GM18517 (cell line): Measurements from ENCODE around the gene CERS3.

Source experiments
- ATAC-seq: cut with Tn5 transposase; IDR thresholded peaks from one replicate; pipeline ENCODE4 v1.9.1; 2021; ENCODE audit warnings: mild to moderate bottlenecking, moderate library complexity; ENCODE audit not compliant: unreplicated experiment

The CERS3 gene

GRCh38 chr15:100531204-100531603, 2.5 kb upstream of the CERS3 start:
- no peak for ATAC-seq

GRCh38 chr15:100529556-100529955, 806 bp upstream of the CERS3 start:
- ATAC-seq = no peak

DNA sequence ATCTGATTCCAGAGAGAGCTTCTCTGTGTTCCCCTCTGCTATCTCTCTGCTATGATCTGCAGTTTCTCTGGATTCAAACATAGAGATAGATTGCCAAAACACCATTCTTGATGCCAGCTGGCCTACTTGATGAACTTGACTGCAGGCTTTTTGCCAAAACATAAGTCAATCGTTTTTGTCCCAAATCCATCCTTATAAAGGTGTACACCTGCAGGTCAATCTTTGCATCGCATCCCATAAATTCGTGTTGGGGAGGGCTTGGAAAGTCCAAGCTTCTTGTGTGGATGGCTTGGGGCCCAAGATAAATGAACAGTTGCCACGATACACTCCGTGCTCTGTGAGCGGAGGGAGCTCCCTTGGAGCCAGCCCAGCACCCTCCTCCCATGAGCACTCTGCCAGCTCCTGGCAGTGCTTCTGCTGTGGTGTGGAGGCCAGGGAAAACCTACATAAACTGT, 2.7 kb downstream of the CERS3 start:
- no peak for ATAC-seq

GRCh38 chr15:100525436-100525835, 3.3 kb downstream of the CERS3 start:
- no peak for ATAC-seq

DNA sequence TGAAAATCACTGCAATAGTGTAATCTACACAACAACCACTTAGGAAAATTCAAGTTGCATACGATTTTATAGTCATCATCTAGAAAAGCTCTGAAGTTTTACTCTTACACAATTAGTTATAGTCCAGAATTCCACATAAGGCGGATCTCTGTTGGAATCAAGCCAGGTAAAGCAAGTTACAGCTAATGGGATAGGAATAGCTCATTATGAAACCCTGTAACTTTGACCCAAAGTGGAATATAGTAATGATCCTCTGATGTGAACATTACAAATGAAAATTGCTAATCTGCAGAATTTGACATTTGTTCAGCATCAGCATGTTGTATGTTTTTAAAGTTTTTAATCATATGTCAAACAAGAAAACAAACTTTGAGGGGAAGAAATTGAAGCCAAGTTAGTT, 4.4 kb downstream of the CERS3 start:
- no peak for ATAC-seq

DNA sequence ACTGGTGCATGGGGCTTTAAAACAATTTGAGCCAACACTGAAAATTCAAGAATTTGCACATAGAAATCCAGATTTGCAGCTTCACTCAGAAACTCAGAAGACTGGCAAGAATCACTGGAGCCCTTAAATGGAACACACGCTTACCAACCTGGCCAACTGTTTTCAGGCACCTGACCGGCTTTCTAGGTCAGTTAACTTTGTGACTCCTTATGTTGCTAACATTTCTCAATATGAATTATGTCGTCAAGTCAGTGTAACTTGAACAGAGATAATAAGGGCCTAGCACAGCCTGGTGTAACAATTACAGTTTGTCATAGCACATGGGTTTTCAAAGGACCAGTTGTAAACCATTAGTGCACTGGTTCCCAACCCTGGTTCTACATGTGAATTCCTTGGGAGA, 6.8 kb downstream of the CERS3 start:
- ATAC-seq = no peak

DNA sequence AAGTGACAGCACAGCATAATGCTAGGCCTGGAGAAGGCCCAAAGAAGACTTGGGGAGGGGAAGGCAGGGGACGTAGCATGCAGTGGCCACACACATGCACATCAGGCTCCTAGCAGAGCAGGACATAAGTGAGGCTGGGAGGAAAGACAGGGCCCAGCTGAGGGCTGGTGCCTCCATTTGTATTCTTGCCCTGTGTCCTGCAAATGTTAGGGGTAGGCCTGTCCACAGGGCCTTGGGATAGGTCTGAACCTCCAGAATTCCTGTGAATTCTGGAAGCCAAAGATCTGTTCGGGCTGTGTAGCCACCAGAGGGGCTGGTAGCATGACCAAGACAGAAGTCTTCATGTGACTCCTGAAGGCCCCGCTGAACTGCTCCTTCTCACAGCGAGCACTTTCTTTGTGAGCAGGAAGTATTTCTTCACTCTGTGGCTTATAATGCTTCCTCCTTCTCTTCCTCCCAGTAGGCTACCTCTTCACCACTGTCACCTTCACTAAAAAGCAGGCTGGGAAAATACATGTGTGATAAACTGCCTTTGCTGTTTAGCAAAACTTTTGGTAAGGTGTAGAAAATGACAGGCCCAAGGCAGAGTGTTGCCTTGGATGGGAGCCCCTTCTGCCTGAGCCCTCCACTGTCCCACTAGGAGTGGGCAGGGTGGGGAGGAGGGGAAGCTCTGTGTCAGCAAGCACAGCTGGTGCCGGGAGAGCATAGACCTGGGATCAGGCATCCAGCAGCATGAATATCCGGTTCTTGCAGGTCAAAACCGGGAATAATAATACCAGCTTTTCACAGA, 8.4 kb downstream of the CERS3 start:
- no peak for ATAC-seq

DNA sequence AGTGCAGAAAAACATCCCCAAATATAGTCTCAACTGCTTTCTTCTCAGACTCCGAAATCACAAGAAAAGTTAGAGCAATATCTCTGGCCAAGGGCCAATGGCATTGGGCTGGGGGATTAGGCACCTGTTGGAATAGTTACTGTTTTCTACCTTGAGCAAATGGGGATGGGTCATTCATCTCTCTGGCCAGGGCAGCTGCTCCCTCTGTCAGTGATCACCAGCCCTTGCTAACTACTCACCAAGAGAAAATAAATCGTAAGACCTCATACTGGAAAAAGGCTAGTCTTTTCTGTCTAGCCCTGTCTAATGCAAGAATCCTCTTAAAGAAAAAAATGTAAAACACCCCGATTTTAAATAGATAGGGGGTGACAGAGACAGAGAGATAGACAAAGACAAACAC, 10.9 kb downstream of the CERS3 start:
- no peak for ATAC-seq

DNA sequence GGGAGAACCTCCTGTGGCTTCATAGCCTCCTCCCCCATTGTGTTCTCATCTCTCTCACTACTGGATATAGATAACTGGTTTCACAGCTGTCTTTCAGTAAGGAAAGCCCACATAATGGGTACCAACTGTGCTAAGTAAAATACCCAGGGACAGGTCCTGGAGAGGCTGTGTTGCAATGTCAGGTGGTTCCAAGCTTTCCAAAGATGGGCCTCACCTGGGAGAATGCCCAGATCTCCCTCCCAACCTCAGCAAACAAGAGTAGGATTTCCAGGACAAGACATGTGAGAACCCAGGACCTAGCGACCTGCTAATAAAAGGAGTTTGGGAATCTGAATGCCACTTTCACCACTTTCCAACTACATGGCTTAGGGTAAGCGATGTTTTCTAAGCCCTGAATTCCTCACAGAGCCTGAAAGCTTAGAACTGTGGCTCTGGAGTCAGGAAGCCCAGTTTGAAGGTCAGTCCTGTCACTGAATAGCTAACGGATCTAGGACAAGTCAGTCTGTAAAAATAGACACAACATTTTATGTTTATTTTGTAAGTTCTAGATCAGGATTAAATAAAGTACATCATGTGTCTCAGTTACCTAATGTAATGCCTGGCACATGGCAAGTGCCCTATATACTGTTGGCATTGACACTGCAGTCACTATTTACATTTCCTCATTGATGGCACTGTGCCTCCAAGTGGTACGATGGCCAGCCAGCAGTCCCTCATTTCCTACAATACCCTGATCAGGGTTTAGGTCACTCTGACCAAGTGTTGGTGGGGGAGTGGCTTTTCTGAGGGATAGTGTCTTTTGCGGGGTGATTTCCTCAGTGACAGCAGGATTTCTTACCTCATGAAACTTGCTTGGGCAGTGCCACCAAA, 11.9 kb downstream of the CERS3 start:
- ATAC-seq = no peak

GRCh38 chr15:100515758-100516157, 13.0 kb downstream of the CERS3 start:
- ATAC-seq = no peak

- ATAC-seq = no peak
Measured at GRCh38 chr15:100508641-100509300, 20.0 kb downstream of the CERS3 start.

DNA sequence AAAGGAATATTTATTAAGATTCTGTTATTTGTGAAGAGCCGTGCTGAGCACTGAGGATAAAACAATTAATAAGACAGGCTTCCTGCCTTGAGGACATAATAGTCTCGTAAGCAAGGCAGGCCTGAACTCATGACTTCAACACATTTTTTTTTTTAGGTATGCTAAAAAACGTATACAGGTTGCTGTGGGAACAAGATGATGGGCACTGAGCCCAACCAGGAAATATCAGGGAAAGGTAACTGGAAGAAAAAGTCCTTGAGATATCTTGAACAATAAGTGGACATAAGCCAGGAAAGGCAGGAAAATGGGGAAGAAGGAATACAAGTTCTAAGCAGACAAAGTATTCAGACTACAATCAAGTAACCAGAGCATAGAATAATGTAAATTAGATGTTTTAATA, 26.1 kb downstream of the CERS3 start:
- ATAC-seq = no peak

- ATAC-seq = no peak
Measured at GRCh38 chr15:100501117-100501516, 27.6 kb downstream of the CERS3 start.

GRCh38 chr15:100500226-100500990, 28.3 kb downstream of the CERS3 start:
- ATAC-seq = no peak

DNA sequence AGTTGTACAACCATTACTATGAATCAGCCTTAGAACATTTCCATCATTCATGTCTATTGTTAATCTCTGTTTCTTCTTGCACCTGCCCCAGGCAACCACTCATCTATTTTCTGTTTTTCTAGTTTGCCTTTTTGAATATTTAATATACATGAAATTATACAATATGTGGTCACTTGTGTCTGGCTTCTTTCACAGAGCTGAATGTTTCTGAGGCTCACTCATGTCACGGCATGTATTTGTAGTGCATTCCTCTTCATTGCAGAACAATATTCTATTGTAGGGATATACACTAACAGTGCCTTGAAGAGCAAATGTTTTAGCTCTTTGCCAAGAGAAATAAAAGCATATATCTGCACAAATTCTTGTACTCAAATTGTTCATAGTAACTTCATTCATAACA, 32.9 kb downstream of the CERS3 start:
- no peak for ATAC-seq

DNA sequence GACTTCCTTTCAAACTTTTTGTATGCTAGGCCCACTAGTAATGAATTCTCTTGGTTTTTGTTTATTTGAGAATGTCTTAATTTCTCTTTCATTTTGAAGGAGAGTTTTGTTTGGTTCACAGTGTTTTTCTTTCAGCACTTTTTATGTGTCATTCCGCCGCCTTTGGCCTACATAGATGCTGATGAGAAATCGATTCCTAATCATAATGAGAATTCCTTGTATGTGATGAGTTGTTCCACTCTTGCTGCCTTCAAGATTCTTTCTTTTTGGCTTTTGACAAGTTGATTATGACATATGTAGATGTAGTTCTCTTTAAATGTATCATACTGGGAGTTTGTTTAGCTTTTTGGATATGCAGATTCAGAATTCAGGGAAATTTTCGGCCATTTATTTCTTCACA, 35.5 kb downstream of the CERS3 start:
- no peak for ATAC-seq

- no peak for ATAC-seq
Measured at GRCh38 chr15:100484443-100484842, 44.3 kb downstream of the CERS3 start.

DNA sequence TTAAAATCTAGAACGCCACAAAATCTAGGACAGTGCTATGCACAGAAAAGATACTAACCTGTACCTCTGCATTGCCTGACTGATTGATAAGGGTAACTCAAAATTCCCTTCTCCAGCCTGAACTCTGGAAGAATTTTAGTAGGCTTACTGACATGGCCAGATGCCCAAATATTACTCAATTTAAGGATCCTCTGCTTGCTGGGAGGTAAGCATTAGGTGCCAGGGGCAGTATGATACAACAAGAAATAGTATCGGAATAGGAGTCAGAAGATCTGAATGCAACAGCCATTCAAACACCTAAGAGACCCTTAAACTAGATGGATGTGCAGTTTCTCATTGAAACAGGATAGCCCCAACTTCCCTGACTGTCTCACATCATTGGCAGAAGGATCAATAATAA, 45.4 kb downstream of the CERS3 start:
- no peak for ATAC-seq

DNA sequence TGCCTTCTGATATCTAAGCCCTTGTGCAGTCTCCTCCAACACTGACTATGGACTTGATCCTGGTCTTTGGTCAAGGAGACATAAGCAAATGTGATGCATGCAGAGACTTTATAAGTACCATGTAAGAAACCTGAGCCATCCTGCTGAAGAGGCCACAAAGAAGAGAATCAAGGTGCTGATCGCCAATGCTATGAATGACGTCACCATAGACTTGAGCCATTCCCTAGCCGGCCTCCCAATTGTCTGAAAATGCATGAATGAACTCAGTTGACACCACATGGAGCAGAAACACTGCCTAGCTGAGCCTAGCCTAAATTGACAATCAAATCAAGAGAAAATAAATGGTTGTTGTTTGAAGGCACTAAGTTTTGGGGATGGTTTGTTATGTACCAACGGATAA, 51.9 kb downstream of the CERS3 start:
- no peak for ATAC-seq

DNA sequence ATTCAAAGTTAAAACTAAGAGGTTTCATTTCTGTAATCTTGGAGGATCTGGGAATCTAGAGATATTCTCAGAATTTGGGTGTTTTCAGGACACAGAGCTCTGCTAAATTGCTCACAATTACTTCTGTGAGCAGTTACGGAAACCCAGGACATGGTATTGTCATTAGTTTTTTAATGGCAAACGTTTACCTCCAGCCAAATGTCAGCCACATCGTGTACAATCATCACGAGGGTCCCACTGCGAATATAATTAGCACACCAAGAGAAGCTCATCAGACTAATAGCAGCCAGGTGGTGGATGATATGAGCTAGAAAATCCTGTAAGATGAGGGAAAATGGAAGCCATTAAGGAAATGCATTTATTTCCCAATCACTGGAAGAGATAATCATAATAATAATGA, 56.0 kb downstream of the CERS3 start:
- ATAC-seq = no peak

- ATAC-seq = no peak
Measured at GRCh38 chr15:100471933-100472332, 56.8 kb downstream of the CERS3 start.
